PC-9 (cell line): ENCODE measurements around the gene IGDCC3. TPM values are rescaled to one million over a fixed set of nuclear protein-coding genes. Genes with fewer than 3 reads are reported as not detected.

Experiments
- BruUV-seq: library from RNA; stranded (reverse); fragments of 400-500 nt; replicated peaks from 2 replicates; lab custom pipeline; 2021; lab: Mats Ljungman, UMichigan
- CTCF ChIA-PET: fragments of 300-600 bp; sonication (Branson Sonifier 250); formaldehyde crosslinking; loops from one replicate; lab custom pipeline; 2022; ENCODE audit warnings: antibody characterized with exemption; lab: Charles Lee
- POLR2A ChIA-PET: fragments of 300-600 bp; sonication (Branson Sonifier 250); formaldehyde crosslinking; loops from one replicate; lab custom pipeline; 2022; ENCODE audit warnings: antibody characterized with exemption; ENCODE audit not compliant: unreplicated experiment; lab: Charles Lee
- DNase-seq, 2 experiments: peaks; one replicate each; pipeline versions ENCODE4 v3.0.0 to v3.0.0-alpha.2; 2015 to 2022; ENCODE audit warnings: mixed read lengths in 1 of 2
- H2AFZ ChIP-seq: fragments of 200-600 bp; sonication (generic); 2 replicates; pipeline ENCODE4 v1.8.1; 2017; ENCODE audit warnings: antibody characterized with exemption
- H3F3A ChIP-seq: fragments of 200-600 bp; sonication (generic); 2 replicates; pipeline ENCODE4 v1.8.1; 2017; ENCODE audit warnings: antibody characterized with exemption, mild to moderate bottlenecking, low read depth; ENCODE audit not compliant: insufficient read depth
- H3K27ac ChIP-seq: fragments of 200-600 bp; sonication (generic); 2 replicates; pipeline ENCODE4 v1.6.1; 2016; ENCODE audit warnings: mixed run types
- H3K27me3 ChIP-seq: fragments of 200-600 bp; sonication (generic); 2 replicates; pipeline ENCODE4 v1.6.1; 2016; ENCODE audit warnings: low read depth, mixed run types; ENCODE audit not compliant: insufficient read depth
- H3K36me3 ChIP-seq: fragments of 200-600 bp; sonication (generic); 2 replicates; pipeline ENCODE4 v1.6.1; 2016; ENCODE audit warnings: low read depth, mixed run types
- H3K4me1 ChIP-seq: fragments of 200-600 bp; sonication (generic); replicated peaks from 2 replicates; pipeline ENCODE4 v1.6.1; 2016; ENCODE audit warnings: mixed run types; ENCODE audit not compliant: insufficient read depth
- H3K4me2 ChIP-seq: fragments of 200-600 bp; sonication (generic); 2 replicates; pipeline ENCODE4 v1.6.1; 2017; ENCODE audit warnings: mixed run types
- H3K4me3 ChIP-seq: fragments of 200-600 bp; sonication (generic); 2 replicates; pipeline ENCODE4 v1.6.1; 2016; ENCODE audit warnings: mixed run types
- H3K79me2 ChIP-seq: fragments of 200-600 bp; sonication (generic); 2 replicates; pipeline ENCODE4 v1.6.1; 2017; ENCODE audit warnings: low read depth, mixed run types
- H3K9me2 ChIP-seq: fragments of 200-600 bp; sonication (generic); 2 replicates; pipeline ENCODE4 v1.8.1; 2017; ENCODE audit warnings: mild to moderate bottlenecking; ENCODE audit not compliant: insufficient read depth
- H3K9me3 ChIP-seq: fragments of 200-600 bp; sonication (generic); 2 replicates; pipeline ENCODE4 v1.8.1; 2016; ENCODE audit warnings: low read depth; ENCODE audit not compliant: insufficient read depth
- H4K20me1 ChIP-seq: fragments of 200-600 bp; sonication (generic); 2 replicates; pipeline ENCODE4 v1.8.1; 2017; ENCODE audit not compliant: insufficient read depth
- EZH2 ChIP-seq: fragments of 200-600 bp; sonication (generic); IDR thresholded peaks from 2 replicates; pipeline ENCODE4 v1.8.0; 2017; ENCODE audit warnings: antibody characterized with exemption, low read depth
- intact Hi-C: fragments of 100-400 bp; cut with micrococcal nuclease; formaldehyde crosslinking; loops from one replicate; pipeline ENCODE4 v1.10.0; 2022; ENCODE audit not compliant: unreplicated experiment
- total RNA-seq: library from RNA; stranded (reverse); gene quantifications from 2 replicates; pipeline ENCODE4 v1.2.3, GENCODE V29; 2021
- TF ChIP-seq, protein P1 (sequence below): fragments of 200-600 bp; sonication (generic); conservative IDR thresholded peaks from 2 replicates; pipeline ENCODE4 v1.6.1; 2017; ENCODE audit warnings: mixed run types, antibody characterized with exemption, mild to moderate bottlenecking, moderate library complexity

The IGDCC3 gene
- total RNA-seq, 1 experiment from 2014 or later = 0.22 TPM

DNA sequence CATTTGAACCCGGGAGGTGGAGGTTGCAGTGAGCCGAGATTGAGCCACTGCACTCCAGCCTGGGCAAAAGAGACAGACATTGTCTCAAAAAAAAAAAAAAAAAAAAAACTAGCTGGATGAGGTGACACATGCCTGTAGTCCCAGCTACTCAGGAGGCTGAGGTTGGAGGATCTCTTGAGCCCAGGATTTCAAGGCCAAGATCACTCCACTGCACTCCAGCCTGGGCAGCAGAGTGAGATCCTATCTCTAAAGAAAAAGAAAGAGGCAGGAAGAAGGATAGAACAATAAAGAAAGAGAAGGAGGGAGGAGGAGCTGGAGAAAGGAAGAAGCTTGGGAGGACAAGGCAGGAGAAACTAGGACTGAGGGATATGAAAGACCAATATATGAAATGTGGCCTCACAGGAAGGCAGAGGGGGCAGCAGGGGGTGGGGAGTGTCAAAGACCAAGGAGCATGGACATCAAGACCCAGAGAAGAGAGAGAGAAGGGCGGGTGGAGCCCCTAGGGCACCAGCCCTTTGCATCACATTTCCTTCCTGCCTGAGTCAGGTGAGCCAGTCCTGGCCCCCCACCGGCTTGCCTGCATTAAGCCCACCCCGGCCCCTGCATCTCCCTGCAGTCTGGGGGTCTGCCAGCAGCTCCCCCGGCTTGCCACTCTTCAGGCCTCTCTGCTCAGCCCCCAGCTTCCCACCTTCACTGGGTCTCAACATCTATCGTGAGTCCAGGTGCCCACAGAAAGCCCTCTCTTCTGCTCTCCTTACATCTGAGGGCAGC is 11.5 kb downstream of the IGDCC3 start:
- CTCF ChIA-PET = interaction anchor here (0.6 kb wide), 2 partner anchors 26 to 47 kb away, joined by 4 to 6 read pairs; no protein-coding TSS in a partner anchor
- intact Hi-C loops = no loop called here

DNA sequence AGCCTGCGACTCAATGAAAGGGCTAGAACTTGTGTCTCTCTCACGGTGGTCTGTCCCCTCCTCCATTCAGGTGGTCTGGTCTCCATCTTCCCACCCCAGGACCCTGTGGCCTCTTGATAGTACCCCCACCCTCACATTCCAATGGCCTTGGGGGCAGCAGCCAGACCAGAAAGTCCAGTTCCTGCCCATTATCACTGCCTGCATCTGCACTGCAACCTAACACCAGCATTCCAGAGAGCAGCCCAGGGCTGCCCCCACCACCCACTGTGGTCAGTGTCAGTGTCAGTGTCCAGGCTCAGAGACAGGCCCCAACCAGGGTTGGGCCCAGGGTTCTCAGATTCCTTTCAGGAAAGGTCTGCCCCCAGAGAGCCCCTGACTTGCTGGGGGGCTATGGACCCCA is 12.6 kb downstream of the IGDCC3 start:
- Histone ChIP-seq H3K27me3 (no peaks in the 10 kb centered on the region), H3K4me3 (peak overlapping the region; percentile 28; the same call in 1 of the 2 replicates), H2AFZ (no peak overlapping the region), H3K9me3 (no peaks in the 10 kb centered on the region), H3K9me2 (no peaks in the 10 kb centered on the region), H4K20me1 (no peaks in the 10 kb centered on the region), H3K27ac (peak overlapping the region; percentile 46), H3K36me3 (no peaks in the 10 kb centered on the region), H3K4me1 (peaks cover 49% of the 10 kb centered on the region), H3K4me2 (peak overlapping the region; percentile 66), H3K79me2 (no peaks in the 10 kb centered on the region), H3F3A (peaks cover 3% of the 10 kb centered on the region; the same call in 1 of the 2 replicates)
- ChIA-PET CTCF (no interaction called here), POLR2A (no interaction called here)
- peak; percentile 63 to 77 for DNase-seq
- intact Hi-C loops = loop anchor here (2.0 kb wide), 1 partner anchor 20 kb away; no protein-coding TSS in a partner anchor
- no peak for TF ChIP-seq EZH2
- TF ChIP-seq, protein P1, sequence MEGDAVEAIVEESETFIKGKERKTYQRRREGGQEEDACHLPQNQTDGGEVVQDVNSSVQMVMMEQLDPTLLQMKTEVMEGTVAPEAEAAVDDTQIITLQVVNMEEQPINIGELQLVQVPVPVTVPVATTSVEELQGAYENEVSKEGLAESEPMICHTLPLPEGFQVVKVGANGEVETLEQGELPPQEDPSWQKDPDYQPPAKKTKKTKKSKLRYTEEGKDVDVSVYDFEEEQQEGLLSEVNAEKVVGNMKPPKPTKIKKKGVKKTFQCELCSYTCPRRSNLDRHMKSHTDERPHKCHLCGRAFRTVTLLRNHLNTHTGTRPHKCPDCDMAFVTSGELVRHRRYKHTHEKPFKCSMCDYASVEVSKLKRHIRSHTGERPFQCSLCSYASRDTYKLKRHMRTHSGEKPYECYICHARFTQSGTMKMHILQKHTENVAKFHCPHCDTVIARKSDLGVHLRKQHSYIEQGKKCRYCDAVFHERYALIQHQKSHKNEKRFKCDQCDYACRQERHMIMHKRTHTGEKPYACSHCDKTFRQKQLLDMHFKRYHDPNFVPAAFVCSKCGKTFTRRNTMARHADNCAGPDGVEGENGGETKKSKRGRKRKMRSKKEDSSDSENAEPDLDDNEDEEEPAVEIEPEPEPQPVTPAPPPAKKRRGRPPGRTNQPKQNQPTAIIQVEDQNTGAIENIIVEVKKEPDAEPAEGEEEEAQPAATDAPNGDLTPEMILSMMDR = no peak
- no TSS peak for BruUV-seq

More for the DNA sequence above, 11.5 kb downstream of the IGDCC3 start:
- Histone ChIP-seq H3K27ac (no peak overlapping the region), H3K4me2 (peak overlapping the region; percentile 34), H3K4me3 (no peak overlapping the region), H3K9me3 (no peaks in the 10 kb centered on the region), H2AFZ (no peak overlapping the region), H3K4me1 (peaks cover 49% of the 10 kb centered on the region), H3F3A (peaks cover 3% of the 10 kb centered on the region; the same call in 1 of the 2 replicates), H3K36me3 (no peaks in the 10 kb centered on the region), H3K9me2 (no peaks in the 10 kb centered on the region), H3K27me3 (no peaks in the 10 kb centered on the region), H4K20me1 (no peaks in the 10 kb centered on the region), H3K79me2 (no peaks in the 10 kb centered on the region)
- TF ChIP-seq EZH2 = no peak
- TF ChIP-seq, protein P1 = no peak
- BruUV-seq = no TSS peak
- DNase-seq = no peak
- POLR2A ChIA-PET = interaction anchor here (0.7 kb wide), 1 partner anchor 1397 kb away, joined by 14 read pairs; no protein-coding TSS in a partner anchor

DNA sequence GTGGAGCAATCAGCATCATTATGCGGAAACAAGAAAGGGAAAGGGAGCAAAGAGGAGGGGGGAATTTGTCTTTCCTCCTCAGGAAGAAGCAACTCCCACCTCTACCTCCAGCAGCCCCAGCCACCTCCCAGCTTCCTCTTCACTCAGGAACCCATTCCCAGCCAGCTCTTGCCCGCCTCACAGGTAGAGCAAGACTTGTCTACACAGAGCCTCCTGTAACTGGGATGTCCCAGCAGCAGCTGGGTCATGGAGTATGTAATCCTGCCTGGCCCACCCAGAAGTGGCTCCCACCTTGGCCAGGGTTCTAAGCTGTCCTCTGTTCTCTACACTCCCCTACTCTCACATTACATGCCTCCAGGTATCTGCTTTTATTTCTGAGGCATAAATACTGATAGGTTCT is 14.0 kb downstream of the IGDCC3 start:
- no peak overlapping the region for H3K4me3 ChIP-seq
- H3F3A ChIP-seq = peaks cover 3% of the 10 kb centered on the region; the same call in 1 of the 2 replicates
- no peaks in the 10 kb centered on the region for H3K9me3 ChIP-seq
- H3K4me2 ChIP-seq = no peak overlapping the region
- no peak for TF ChIP-seq EZH2
- TF ChIP-seq, protein P1 = no peak
- no peaks in the 10 kb centered on the region for H3K27me3 ChIP-seq
- no peak for DNase-seq
- POLR2A ChIA-PET = no interaction called here
- no peaks in the 10 kb centered on the region for H3K9me2 ChIP-seq
- no peak overlapping the region for H3K27ac ChIP-seq
- H3K4me1 ChIP-seq = peaks cover 49% of the 10 kb centered on the region
- H3K36me3 ChIP-seq = no peaks in the 10 kb centered on the region
- intact Hi-C loops = loop anchor here (2.0 kb wide), 1 partner anchor 21 kb away; no protein-coding TSS in a partner anchor
- no peaks in the 10 kb centered on the region for H4K20me1 ChIP-seq
- CTCF ChIA-PET = no interaction called here
- BruUV-seq = no TSS peak
- H3K79me2 ChIP-seq = no peaks in the 10 kb centered on the region
- no peak overlapping the region for H2AFZ ChIP-seq
